Stimulated activated CD4-positive, alpha-beta T cell treated with anti-CD3 and anti-CD28 coated beads, Interleukin-15, amount 100 ng/mL, for 24 hours (primary cell): ENCODE measurements around the gene GPR137.

ENCODE experiments used
- DNase-seq: peaks from one replicate; pipeline ENCODE4 v3.0.0-alpha.2; 2020

Gene GPR137

GRCh38 chr11:64265176-64266160, 20.2 kb upstream of the GPR137 start:
- DNase-seq: no peak

DNA sequence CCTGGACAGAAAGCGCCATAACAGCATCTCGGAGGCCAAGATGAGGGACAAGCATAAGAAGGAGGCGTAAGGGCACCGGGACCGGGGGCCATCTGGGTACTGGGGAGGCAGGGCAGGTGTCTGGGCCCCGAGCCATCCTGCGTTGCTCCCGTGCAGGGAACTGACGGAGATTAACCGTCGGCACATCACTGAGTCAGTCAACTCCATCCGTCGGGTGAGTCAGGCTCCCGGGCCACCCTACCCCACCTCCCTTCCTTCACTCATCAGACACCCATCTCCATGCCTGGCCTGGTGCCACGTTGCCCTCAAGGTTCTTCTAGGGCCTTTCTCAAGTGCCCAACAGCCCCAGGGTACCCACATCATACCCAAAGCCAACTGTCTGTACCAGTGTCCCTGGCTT, 19.3 kb upstream of the GPR137 start:
- no peak for DNase-seq

- no peak for DNase-seq
Observed at GRCh38 chr11:64267207-64267945, 18.3 kb upstream of the GPR137 start.

DNA sequence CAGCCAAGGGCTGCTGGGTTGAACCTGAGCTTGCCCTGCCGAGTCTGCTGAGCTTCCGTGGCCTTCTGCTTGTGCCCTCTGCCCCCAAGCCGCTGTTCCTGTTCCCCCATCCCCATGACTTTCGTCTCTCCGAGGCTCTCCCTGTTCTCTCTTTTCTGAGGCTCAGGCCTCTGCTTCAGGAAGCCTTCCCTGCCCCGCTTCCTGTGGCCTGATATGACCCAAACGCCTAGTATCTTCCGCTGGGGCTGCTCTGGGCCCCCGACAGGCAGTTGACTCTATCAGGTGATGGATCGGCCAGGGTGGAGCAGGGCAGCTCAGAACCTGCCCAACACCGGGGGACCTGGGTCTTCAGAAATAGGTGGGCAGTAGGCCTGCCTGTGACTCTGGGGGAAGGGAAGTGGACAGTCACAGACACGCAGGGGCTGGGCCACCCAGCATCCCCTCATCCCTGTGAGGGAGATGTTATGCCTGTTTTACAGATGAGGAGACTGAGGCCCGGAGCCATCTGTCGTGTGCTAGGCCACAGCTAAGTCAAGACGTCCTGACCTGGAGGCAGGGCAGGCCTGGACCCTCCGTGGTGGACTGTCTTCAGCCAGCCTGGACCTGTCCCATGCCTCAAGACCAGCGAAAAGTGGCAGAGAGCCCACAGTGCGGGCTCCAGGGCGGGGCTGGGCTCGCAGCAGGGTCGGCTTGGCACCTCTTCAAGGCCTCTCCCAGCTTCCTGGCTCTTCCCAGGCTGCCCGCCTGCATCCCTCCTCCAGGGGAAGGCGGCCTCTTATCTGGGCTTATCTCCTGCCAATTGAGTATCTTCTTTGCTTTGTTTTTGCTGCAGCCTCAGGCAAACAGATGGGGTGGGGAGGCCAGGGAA, 17.4 kb upstream of the GPR137 start:
- DNase-seq: no peak

- peak; percentile 74 for DNase-seq
Observed at GRCh38 chr11:64268893-64269539, 16.6 kb upstream of the GPR137 start.

DNA sequence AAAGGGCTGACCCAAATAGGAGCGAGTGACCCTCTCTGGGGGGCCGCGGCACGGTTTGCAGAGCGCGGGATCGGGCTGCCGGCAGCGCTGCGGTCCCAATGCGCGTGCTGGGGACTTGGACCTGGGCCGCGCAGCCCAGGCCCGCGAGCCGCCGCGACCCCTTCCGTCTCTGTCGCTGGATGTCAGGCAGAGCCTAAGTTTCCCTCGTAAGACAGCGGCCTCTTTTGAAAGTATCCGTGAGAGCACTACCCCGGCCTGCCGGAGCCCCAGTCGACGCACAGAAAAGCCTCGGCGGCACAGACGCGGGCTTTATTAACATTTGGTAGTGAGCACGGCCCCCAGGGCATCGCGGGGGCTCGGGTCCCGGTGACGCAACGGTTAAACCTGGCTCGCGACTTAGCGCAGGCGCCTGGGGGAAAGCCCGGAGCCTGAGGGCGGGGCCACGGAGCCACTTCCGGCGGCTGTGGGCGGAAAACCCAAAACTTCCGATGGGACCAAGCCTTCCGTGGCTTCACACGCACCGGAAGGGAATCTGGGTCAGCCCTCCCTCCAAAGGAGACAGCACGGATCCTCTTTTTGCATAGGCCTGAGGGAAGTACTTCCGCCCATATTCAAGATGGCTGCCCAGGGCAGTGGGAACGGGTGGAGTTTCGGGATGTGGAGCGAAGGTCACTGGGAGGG, 16.0 kb upstream of the GPR137 start:
- DNase-seq: peak; percentile 98

DNA sequence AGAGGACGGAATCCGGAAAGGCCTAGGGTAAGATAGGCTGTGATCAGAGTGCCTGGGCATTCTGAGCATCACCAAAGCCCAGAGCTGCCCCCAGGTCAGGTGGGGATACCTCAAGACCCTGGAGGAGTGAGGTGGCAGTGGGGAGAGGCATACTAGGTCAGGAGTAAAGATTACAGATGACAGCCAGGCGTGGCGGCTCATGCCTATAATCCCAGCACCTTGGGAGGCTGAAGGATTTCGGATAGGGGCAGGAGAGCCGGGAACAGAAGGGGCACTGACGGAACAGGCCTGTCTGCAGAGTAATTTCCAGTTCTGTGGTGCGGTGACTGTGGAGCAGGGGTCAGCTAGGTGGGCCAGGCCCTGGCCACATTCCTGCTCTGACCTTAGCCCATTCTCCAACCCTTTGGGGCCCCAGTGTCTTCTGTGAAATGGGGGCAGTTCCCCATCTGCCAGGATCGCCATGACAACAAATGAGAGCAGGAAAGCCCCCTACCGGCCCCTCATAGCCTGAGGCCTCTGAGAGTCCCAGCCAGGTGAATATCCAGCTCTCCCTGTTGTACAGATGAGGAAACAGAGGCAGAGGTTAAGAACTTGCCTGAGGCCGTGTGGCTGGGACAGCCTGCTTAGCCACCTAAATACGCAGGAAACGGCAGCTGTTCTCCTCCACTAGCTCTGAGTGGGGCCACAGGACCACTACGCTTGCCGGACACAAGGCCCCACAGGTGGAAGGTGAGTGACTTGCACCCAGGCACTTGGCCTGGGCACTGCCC, 10.4 kb upstream of the GPR137 start:
- DNase-seq: no peak

DNA sequence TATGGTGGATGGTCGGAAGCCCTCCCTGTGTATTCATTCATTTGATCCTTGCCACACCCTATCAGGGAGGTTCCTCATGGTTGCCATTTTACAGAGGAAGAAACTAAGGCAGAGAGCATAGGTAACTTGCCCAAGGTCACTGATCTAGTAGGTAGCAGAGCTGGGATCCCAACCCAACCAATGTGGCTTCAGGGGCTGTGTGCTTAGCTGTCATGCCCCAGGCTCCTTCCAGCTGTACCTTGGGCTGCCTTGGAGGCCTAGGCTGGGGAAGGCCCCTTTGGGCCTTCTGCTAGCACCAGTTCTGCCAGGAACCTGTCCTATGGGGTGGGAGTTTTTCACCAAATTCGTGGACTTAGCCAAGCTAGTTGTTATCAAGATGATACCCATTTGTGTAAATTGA, 9.8 kb upstream of the GPR137 start:
- DNase-seq: no peak

GRCh38 chr11:64276653-64277431, 8.8 kb upstream of the GPR137 start:
- no peak for DNase-seq

DNA sequence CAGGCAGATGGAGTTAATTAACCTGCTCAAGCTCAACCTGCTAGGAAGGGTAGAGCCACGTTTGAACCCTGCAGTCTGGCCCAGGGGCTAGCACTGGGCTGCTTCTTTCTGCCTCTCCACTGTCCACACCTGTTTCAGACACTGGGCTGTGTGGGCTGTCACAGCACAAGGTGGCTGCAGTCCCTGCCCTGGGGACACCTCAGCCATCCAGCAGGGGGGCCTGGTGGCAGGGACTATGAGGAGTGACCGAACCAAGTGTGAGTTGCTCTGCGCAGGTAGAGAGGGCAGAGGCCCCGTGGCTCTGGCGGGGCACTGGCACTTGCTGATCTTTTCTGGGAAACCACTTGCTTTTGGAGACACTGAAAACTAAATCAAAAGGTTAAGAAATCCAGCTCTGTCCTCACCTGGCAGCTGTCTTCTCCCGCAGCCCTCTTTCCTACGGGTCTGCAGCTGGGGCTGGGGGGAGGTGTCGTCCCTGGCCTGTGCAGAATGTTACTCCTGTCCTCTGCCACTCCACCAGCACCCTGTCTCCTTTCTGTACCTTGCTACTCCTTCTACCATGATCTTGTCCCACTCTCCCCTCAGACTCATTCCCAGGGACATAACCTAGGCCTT, 7.0 kb upstream of the GPR137 start:
- DNase-seq: no peak

GRCh38 chr11:64281957-64282770, 3.5 kb upstream of the GPR137 start:
- DNase-seq: no peak

GRCh38 chr11:64283092-64283491, 2.6 kb upstream of the GPR137 start:
- no peak for DNase-seq

DNA sequence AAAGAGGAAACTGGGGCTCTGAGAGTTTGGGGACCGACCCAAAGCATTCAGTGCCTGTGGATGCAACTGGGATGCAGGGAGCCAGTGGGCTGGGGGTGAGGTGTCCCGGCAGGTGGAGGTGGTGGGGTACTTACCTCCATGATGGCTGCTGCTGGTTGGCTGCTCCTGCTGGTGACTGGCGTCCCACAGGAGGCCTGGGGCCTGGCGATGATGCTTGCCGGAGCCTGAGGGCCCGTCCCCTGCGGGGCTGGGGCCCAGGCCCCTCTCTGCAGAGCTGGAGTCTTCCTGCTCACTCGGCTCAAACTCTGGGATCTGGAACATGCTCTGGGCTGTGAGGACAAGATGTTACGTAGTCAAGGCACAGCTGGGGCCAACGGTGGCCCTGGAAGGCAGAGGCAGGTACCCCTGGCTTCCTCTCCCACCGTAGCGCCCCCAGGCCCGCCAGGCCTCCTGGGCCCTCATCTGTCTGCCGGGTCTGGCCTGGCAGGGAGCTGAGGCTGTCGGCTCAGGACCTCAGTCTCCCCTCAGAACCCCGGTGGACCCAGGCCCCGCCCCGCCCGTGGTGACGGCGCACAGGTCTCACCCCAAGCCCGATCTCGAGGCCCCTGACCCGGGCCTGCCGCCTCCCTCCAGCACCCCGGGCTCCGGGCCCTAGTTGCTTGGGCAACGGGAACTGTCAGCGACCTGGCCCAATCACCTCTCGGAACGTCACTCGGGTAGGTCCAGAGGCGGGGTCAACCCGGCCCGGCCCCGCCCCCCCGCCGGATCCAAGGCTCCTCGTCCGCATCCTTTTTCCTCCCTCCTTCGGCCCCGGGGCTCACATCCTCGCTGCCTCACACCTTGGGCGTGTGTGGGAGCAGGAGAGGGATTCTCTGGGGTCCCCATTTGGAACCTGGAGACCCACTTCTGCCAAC, 1.3 kb upstream of the GPR137 start, which contains the start of gene BAD:
TSS of gene BAD (minus strand) at position 618 of the 914 bp plus-strand sequence. CDS start at position 321, 297 bp downstream.
- DNase-seq: peak; percentile 96

DNA sequence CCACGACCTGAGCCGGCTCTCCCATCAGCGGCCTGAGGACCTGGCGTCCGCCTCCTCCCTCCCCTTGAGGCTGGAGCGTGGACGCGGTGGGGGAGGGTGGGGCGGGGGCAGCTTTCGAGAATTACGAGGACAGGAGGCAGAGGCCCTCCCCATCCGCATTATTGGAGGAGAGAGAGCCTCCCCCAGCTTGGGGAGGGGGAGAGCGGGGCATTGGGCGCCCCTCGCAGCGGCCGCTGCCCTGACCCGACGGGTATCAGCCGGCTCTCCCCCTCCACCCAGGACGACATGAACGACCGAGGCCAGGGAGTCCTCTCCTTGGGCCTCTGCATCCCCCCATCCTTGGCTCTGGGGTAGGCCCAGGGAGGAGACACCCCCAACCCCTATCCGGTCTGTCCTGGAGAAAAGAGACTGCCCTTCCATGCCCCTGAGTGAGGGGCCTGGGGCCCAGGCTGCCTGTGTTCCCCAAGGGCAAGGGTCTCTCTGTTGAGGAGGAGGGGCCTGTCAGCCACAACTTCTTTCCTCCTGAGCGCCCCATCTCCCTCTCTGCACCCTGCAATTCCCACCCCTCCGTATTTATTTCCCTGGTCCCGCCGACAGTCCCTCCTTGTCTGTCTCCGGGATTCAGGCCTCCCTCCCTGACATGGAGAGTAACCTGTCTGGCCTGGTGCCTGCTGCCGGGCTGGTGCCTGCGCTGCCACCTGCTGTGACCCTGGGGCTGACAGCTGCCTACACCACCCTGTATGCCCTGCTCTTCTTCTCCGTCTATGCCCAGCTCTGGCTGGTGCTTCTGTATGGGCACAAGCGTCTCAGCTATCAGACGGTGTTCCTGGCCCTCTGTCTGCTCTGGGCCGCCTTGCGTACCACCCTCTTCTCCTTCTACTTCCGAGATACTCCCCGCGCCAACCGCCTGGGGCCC, 495 bp downstream of the GPR137 start:
- DNase-seq: no peak

GRCh38 chr11:64286801-64287159, 1.1 kb downstream of the GPR137 start:
- no peak for DNase-seq

GRCh38 chr11:64287676-64288352, 2.2 kb downstream of the GPR137 start:
- no peak for DNase-seq
